22Rv1 (cell line): ENCODE measurements around the gene RBMS1.

Experiments
- H3K27ac ChIP-seq: fragments of 450-650 bp; 2 replicates; pipeline ENCODE4 v1.5.1; 2017
- CTCF ChIP-seq: fragments of 450-650 bp; IDR thresholded peaks from 2 replicates; pipeline ENCODE4 v1.5.1; 2017; ENCODE audit warnings: mild to moderate bottlenecking
- ZFX ChIP-seq: fragments of 450-650 bp; IDR thresholded peaks from 2 replicates; pipeline ENCODE4 v1.6.1; 2017; ENCODE audit warnings: antibody characterized with exemption, borderline replicate concordance

Gene RBMS1

DNA sequence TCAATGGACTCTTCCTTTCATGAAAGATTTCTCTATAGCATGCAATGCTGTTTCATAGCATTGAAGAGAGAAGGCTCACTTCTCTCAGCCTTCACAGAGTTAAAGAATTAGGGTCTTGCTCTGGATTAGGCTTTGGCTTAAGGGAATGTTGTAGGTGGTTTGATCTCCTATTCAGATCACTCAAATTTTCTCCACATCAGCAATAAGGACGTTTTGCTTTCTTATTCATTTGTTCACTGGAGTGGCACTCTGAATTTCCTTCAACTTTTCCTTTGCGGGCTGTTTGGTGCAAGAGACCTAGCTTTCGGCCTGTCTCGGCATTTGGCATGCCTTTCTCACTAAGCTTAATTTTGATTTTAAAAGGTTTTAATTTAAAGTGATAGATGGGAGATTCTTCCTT lies 131.6 kb downstream of the RBMS1 start:
- no peak overlapping the region for H3K27ac ChIP-seq
- TF ChIP-seq ZFX, result no peak
- no peak for TF ChIP-seq CTCF

DNA sequence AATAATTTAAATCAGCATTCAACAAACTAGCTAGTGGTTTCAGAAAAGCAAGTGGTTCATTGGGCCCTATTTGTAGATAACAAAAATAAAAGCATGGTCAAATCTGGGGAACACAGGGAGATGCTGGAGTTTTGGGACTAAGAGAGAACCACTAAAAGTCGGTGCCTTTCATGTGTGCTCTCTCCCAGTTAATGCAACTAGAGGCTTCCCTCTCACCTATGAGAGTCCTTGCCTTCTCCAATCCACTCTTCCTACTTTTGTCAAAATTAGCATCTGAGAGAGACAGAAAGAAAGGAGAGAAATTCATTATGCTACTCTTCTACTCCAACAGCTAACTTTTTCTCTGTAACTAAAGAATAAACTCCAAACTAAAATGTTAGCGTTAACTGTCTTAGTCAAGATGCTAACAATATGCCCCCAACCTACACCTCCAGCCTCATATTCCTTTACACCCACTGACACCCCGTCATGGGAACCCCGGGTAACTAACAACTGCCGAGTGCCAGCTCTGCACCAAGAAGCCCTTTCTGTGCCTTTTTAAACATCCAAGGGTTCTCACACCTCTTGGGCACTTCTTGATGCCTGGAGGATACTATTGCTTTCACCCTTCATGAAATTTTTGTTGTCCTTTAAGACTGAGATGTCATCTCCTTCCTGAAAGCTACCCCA lies 133.4 kb downstream of the RBMS1 start:
- no peak for TF ChIP-seq ZFX
- TF ChIP-seq CTCF, result no peak

GRCh38 chr2:160358046-160358445 lies 135.6 kb downstream of the RBMS1 start:
- no peak for TF ChIP-seq CTCF
- no peak overlapping the region for H3K27ac ChIP-seq

More for the DNA sequence above, 133.4 kb downstream of the RBMS1 start:
- no peak overlapping the region for H3K27ac ChIP-seq

GRCh38 chr2:160356485-160356884 lies 137.1 kb downstream of the RBMS1 start:
- TF ChIP-seq CTCF, result no peak
- no peak overlapping the region for H3K27ac ChIP-seq

DNA sequence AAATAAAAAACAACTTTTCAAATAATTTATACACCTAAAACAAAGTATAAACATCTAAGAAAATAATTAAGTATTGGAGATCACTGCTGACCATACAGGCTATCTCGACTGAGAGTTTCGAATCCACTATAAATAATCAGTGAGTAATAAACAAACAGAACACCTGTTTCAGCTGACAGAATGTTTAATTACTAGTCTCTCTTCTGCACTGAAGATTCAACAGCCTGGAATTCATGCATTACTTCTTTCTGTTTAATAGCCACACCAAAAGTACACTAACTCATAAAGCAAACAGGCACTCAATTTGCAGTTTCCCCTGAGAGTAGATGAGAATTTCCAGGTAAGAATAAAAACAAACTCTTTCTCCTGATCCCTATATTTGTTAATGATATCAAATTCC lies 138.5 kb downstream of the RBMS1 start:
- TF ChIP-seq CTCF, result no peak
- TF ChIP-seq ZFX, result no peak
- H3K27ac ChIP-seq, result no peak overlapping the region

GRCh38 chr2:160354677-160355076 lies 138.9 kb downstream of the RBMS1 start:
- no peak overlapping the region for H3K27ac ChIP-seq
- TF ChIP-seq CTCF, result no peak
- no peak for TF ChIP-seq ZFX

- H3K27ac ChIP-seq, result no peak overlapping the region
- TF ChIP-seq CTCF, result no peak
Measured at GRCh38 chr2:160353813-160354212, 139.8 kb downstream of the RBMS1 start.
